Astrocyte (in vitro differentiated cells and primary cell): ENCODE results near the gene EPS8L1. TPM values are rescaled to one million over a fixed set of nuclear protein-coding genes. Genes with fewer than 3 reads are reported as not detected.

Source experiments
- DNase-seq: peaks from one replicate; pipeline ENCODE4 v3.0.0-alpha.2; 2010; ENCODE audit warnings: low read depth
- FAIRE-seq: peaks from 2 replicates; lab custom pipeline; 2011; peaks lifted over from hg19 to GRCh38; lab: Jason Lieb, UNC
- H2AFZ ChIP-seq: 2 replicates; pipeline ENCODE4 v1.6.0; 2012; ENCODE audit warnings: low read depth, low read length, inconsistent platforms
- H3K27ac ChIP-seq: 2 replicates; pipeline ENCODE4 v1.5.1; 2011; ENCODE audit warnings: low read depth, low read length, inconsistent platforms
- H3K27me3 ChIP-seq: 2 replicates; pipeline ENCODE4 v1.6.0; 2011; ENCODE audit warnings: low read length, inconsistent platforms; ENCODE audit not compliant: insufficient read depth
- H3K36me3 ChIP-seq: 2 replicates; pipeline ENCODE4 v1.5.1; 2011; ENCODE audit warnings: low read length, inconsistent platforms; ENCODE audit not compliant: insufficient read depth
- H3K4me1 ChIP-seq: 2 replicates; pipeline ENCODE4 v1.5.1; 2011; ENCODE audit warnings: low read length, inconsistent platforms; ENCODE audit not compliant: insufficient read depth
- H3K4me2 ChIP-seq: 2 replicates; pipeline ENCODE4 v1.6.0; 2012; ENCODE audit warnings: low read length, inconsistent platforms
- H3K4me3 ChIP-seq: 2 replicates; pipeline ENCODE4 v1.5.1; 2011; ENCODE audit warnings: low read depth, mild to moderate bottlenecking, low read length, inconsistent platforms; ENCODE audit not compliant: insufficient read depth
- H3K79me2 ChIP-seq: 2 replicates; pipeline ENCODE4 v1.6.0; 2012; ENCODE audit warnings: mild to moderate bottlenecking, low read length, inconsistent platforms; ENCODE audit not compliant: insufficient read depth
- H3K9ac ChIP-seq: 2 replicates; pipeline ENCODE4 v1.6.0; 2012; ENCODE audit warnings: mild to moderate bottlenecking, low read length, inconsistent platforms
- H3K9me3 ChIP-seq: 2 replicates; pipeline ENCODE4 v1.5.1; 2012; ENCODE audit warnings: low read depth, mild to moderate bottlenecking, low read length, inconsistent platforms; ENCODE audit not compliant: insufficient read depth
- H4K20me1 ChIP-seq: 2 replicates; pipeline ENCODE4 v1.6.0; 2012; ENCODE audit warnings: low read length, inconsistent platforms; ENCODE audit not compliant: insufficient read depth
- H3K27ac Mint-ChIP-seq: one replicate; pipeline ENCODE4 v1.8.0; 2021; ENCODE audit warnings: mild to moderate bottlenecking, mixed read lengths; ENCODE audit not compliant: unreplicated experiment
- H3K27me3 Mint-ChIP-seq: one replicate; pipeline ENCODE4 v1.8.0; 2021; ENCODE audit warnings: low read depth, mixed read lengths; ENCODE audit not compliant: unreplicated experiment
- H3K36me3 Mint-ChIP-seq: one replicate; pipeline ENCODE4 v1.8.0; 2021; ENCODE audit warnings: low read depth, mixed read lengths; ENCODE audit not compliant: unreplicated experiment
- H3K4me1 Mint-ChIP-seq: one replicate; pipeline ENCODE4 v1.8.0; 2021; ENCODE audit warnings: low read depth, mixed read lengths; ENCODE audit not compliant: unreplicated experiment
- H3K4me3 Mint-ChIP-seq: one replicate; pipeline ENCODE4 v1.8.0; 2021; ENCODE audit warnings: mild to moderate bottlenecking, moderate library complexity, mixed read lengths; ENCODE audit not compliant: unreplicated experiment
- H3K9me3 Mint-ChIP-seq: one replicate; pipeline ENCODE4 v1.8.0; 2021; ENCODE audit warnings: mild to moderate bottlenecking, mixed read lengths; ENCODE audit not compliant: unreplicated experiment
- CTCF ChIP-seq: IDR thresholded peaks from 2 replicates; pipeline ENCODE4 v1.5.1; 2011; ENCODE audit warnings: low read depth, mild to moderate bottlenecking, inconsistent platforms, low read length, moderate library complexity; ENCODE audit not compliant: insufficient read depth
- EZH2 ChIP-seq: IDR thresholded peaks from 2 replicates; pipeline ENCODE4 v1.6.1; 2012; ENCODE audit warnings: mild to moderate bottlenecking, low read length, inconsistent platforms; ENCODE audit not compliant: insufficient read depth
- total RNA-seq: library from RNA; stranded (reverse); gene quantifications from 2 replicates; pipeline ENCODE4 v1.2.1, GENCODE V29; 2021

Gene EPS8L1
- total RNA-seq, 1 donor from 2014 or later = 9.2 TPM

- Mint-ChIP-seq H3K9me3 (no peaks in the 10 kb centered on the region), H3K4me1 (no peaks in the 10 kb centered on the region), H3K27ac (no peak overlapping the region), H3K36me3 (peaks cover 10% of the 10 kb centered on the region), H3K27me3 (no peaks in the 10 kb centered on the region), H3K4me3 (no peak overlapping the region)
- Histone ChIP-seq H3K27ac (no peak overlapping the region), H3K79me2 (no peaks in the 10 kb centered on the region), H3K4me1 (no peaks in the 10 kb centered on the region), H3K36me3 (peaks cover 5% of the 10 kb centered on the region), H3K4me3 (no peak overlapping the region), H3K9ac (no peak overlapping the region), H3K9me3 (no peaks in the 10 kb centered on the region), H2AFZ (no peak overlapping the region), H3K27me3 (no peaks in the 10 kb centered on the region), H3K4me2 (no peak overlapping the region), H4K20me1 (no peaks in the 10 kb centered on the region)
- no peak for FAIRE-seq
- TF ChIP-seq EZH2 = no peak
- TF ChIP-seq CTCF = no peak
- no peak for DNase-seq
These were observed 24.7 kb upstream of the EPS8L1 start for GRCh38 chr19:55050749-55051532.

GRCh38 chr19:55053735-55054134 is 21.9 kb upstream of the EPS8L1 start:
- H3K4me1 ChIP-seq = no peaks in the 10 kb centered on the region
- no peaks in the 10 kb centered on the region for H3K4me1 Mint-ChIP-seq
- H3K27me3 ChIP-seq = no peaks in the 10 kb centered on the region
- no peaks in the 10 kb centered on the region for H3K27me3 Mint-ChIP-seq
- no peak overlapping the region for H3K9ac ChIP-seq
- no peak overlapping the region for H3K4me3 ChIP-seq
- H3K27ac ChIP-seq = no peak overlapping the region
- H3K9me3 Mint-ChIP-seq = no peaks in the 10 kb centered on the region
- peaks cover 6% of the 10 kb centered on the region for H3K36me3 ChIP-seq
- no peak for TF ChIP-seq EZH2
- no peak for TF ChIP-seq CTCF
- no peaks in the 10 kb centered on the region for H4K20me1 ChIP-seq
- no peak overlapping the region for H2AFZ ChIP-seq
- no peak overlapping the region for H3K27ac Mint-ChIP-seq
- no peak overlapping the region for H3K4me2 ChIP-seq
- FAIRE-seq = no peak
- no peaks in the 10 kb centered on the region for H3K9me3 ChIP-seq
- H3K36me3 Mint-ChIP-seq = peaks cover 17% of the 10 kb centered on the region
- H3K79me2 ChIP-seq = no peaks in the 10 kb centered on the region
- no peak overlapping the region for H3K4me3 Mint-ChIP-seq
- no peak for DNase-seq

GRCh38 chr19:55056827-55057226 is 18.8 kb upstream of the EPS8L1 start:
- no peak overlapping the region for H3K4me3 ChIP-seq
- peaks cover 5% of the 10 kb centered on the region for H3K4me1 Mint-ChIP-seq
- H3K9me3 ChIP-seq = no peaks in the 10 kb centered on the region
- no peak overlapping the region for H3K27ac ChIP-seq
- no peak overlapping the region for H3K4me3 Mint-ChIP-seq
- H3K27me3 ChIP-seq = no peaks in the 10 kb centered on the region
- H4K20me1 ChIP-seq = no peaks in the 10 kb centered on the region
- no peak for DNase-seq
- peaks cover 20% of the 10 kb centered on the region for H3K36me3 Mint-ChIP-seq
- H3K9me3 Mint-ChIP-seq = no peaks in the 10 kb centered on the region
- H3K4me1 ChIP-seq = no peaks in the 10 kb centered on the region
- no peak overlapping the region for H2AFZ ChIP-seq
- no peak overlapping the region for H3K27ac Mint-ChIP-seq
- no peaks in the 10 kb centered on the region for H3K27me3 Mint-ChIP-seq
- H3K9ac ChIP-seq = no peak overlapping the region
- H3K36me3 ChIP-seq = peaks cover 6% of the 10 kb centered on the region
- TF ChIP-seq CTCF (no peak), EZH2 (no peak)
- no peak for FAIRE-seq
- no peak overlapping the region for H3K4me2 ChIP-seq
- H3K79me2 ChIP-seq = no peaks in the 10 kb centered on the region
